Activated naive CD4-positive, alpha-beta T cell treated with anti-CD3 and anti-CD28 coated beads, Interleukin-2, amount 10 ng/mL, durations not matched to agents 7 days and 5 days (primary cell): Measurements from ENCODE around the gene AFAP1.
A peak's percentile ranks its signal among the peaks of the same experiment; 100 is the strongest.

Experiments
- CTCF ChIA-PET: fragments of 350-600 bp; sonication (Branson Sonifier 250); formaldehyde crosslinking; loops from one replicate; lab custom pipeline; 2021; ENCODE audit warnings: antibody characterized with exemption; lab: Charles Lee
- DNase-seq: peaks from one replicate; pipeline ENCODE4 v3.0.0-alpha.2; 2020
- H3K27ac Mint-ChIP-seq: one replicate; pipeline ENCODE4 v1.8.0; 2021; ENCODE audit warnings: mild to moderate bottlenecking, moderate library complexity, mixed read lengths
- H3K27me3 Mint-ChIP-seq: one replicate; pipeline ENCODE4 v1.8.0; 2021; ENCODE audit warnings: mild to moderate bottlenecking, mixed read lengths
- H3K36me3 Mint-ChIP-seq: one replicate; pipeline ENCODE4 v1.8.0; 2021; ENCODE audit warnings: mixed read lengths
- H3K4me1 Mint-ChIP-seq: one replicate; pipeline ENCODE4 v1.8.0; 2021; ENCODE audit warnings: mixed read lengths
- H3K4me3 Mint-ChIP-seq: one replicate; pipeline ENCODE4 v1.8.0; 2021; ENCODE audit warnings: mild to moderate bottlenecking, moderate library complexity, mixed read lengths
- H3K9me3 Mint-ChIP-seq: one replicate; pipeline ENCODE4 v1.8.0; 2021; ENCODE audit warnings: mixed read lengths

AFAP1 gene

GRCh38 chr4:7976634-7977033 is 37.0 kb upstream of the AFAP1 start:
- Mint-ChIP-seq H3K27ac (no peak overlapping the region), H3K9me3 (no peaks in the 10 kb centered on the region), H3K27me3 (no peaks in the 10 kb centered on the region), H3K36me3 (peaks cover 4% of the 10 kb centered on the region), H3K4me3 (no peak overlapping the region), H3K4me1 (peaks cover 14% of the 10 kb centered on the region)
- no peak for DNase-seq
- CTCF ChIA-PET, result no interaction called here

- no peak overlapping the region for H3K4me3 Mint-ChIP-seq
- peaks cover 4% of the 10 kb centered on the region for H3K36me3 Mint-ChIP-seq
- CTCF ChIA-PET, result interaction anchor here (1.4 kb wide), 1 partner anchor 172 kb away, joined by 3 read pairs; no protein-coding TSS in a partner anchor
- no peaks in the 10 kb centered on the region for H3K27me3 Mint-ChIP-seq
- H3K4me1 Mint-ChIP-seq, result peaks cover 20% of the 10 kb centered on the region
- no peaks in the 10 kb centered on the region for H3K9me3 Mint-ChIP-seq
- no peak overlapping the region for H3K27ac Mint-ChIP-seq
- DNase-seq, result no peak
Observed at GRCh38 chr4:7976025-7976424, 36.4 kb upstream of the AFAP1 start.

GRCh38 chr4:7974425-7974824 is 34.8 kb upstream of the AFAP1 start:
- no peak for DNase-seq
- CTCF ChIA-PET, result interaction anchor here (1.0 kb wide), 1 partner anchor 170 kb away, joined by 3 read pairs; no protein-coding TSS in a partner anchor
- H3K36me3 Mint-ChIP-seq, result peaks cover 9% of the 10 kb centered on the region
- H3K27ac Mint-ChIP-seq, result no peak overlapping the region
- peaks cover 31% of the 10 kb centered on the region for H3K4me1 Mint-ChIP-seq
- no peak overlapping the region for H3K4me3 Mint-ChIP-seq
- H3K9me3 Mint-ChIP-seq, result no peaks in the 10 kb centered on the region
- H3K27me3 Mint-ChIP-seq, result no peaks in the 10 kb centered on the region

GRCh38 chr4:7973545-7973981 is 33.9 kb upstream of the AFAP1 start:
- Mint-ChIP-seq H3K4me1 (peaks cover 38% of the 10 kb centered on the region), H3K9me3 (no peaks in the 10 kb centered on the region), H3K27ac (no peak overlapping the region), H3K36me3 (peaks cover 9% of the 10 kb centered on the region), H3K27me3 (no peaks in the 10 kb centered on the region), H3K4me3 (no peak overlapping the region)
- DNase-seq, result no peak
- CTCF ChIA-PET, result interaction anchor here (0.8 to 1.0 kb wide), 2 partner anchors 9 to 169 kb away, joined by 3 read pairs; no protein-coding TSS in a partner anchor

GRCh38 chr4:7971881-7972500 is 32.3 kb upstream of the AFAP1 start:
- no peaks in the 10 kb centered on the region for H3K9me3 Mint-ChIP-seq
- H3K27ac Mint-ChIP-seq, result peak overlapping the region; percentile 74
- no peak for DNase-seq
- peaks cover 1% of the 10 kb centered on the region for H3K27me3 Mint-ChIP-seq
- peak overlapping the region; percentile 91 for H3K4me3 Mint-ChIP-seq
- H3K4me1 Mint-ChIP-seq, result peaks cover 50% of the 10 kb centered on the region
- peaks cover 9% of the 10 kb centered on the region for H3K36me3 Mint-ChIP-seq
- CTCF ChIA-PET, result interaction anchor here (0.5 to 5.1 kb wide), 3 partner anchors 15 to 222 kb away, joined by 3 to 30 read pairs (median 4); no protein-coding TSS in a partner anchor

- Mint-ChIP-seq H3K4me1 (peaks cover 50% of the 10 kb centered on the region), H3K27me3 (peaks cover 4% of the 10 kb centered on the region), H3K36me3 (peaks cover 9% of the 10 kb centered on the region), H3K4me3 (peak overlapping the region; percentile 91), H3K9me3 (no peaks in the 10 kb centered on the region), H3K27ac (peak overlapping the region; percentile 94)
- CTCF ChIA-PET, result interaction anchor here (1.0 to 5.1 kb wide), 2 partner anchors 16 to 168 kb away, joined by 4 to 30 read pairs; no protein-coding TSS in a partner anchor
- DNase-seq, result no peak
Observed at GRCh38 chr4:7971159-7971631, 31.5 kb upstream of the AFAP1 start.

- CTCF ChIA-PET, result interaction anchor here (1.1 to 5.1 kb wide), 2 partner anchors 41 to 167 kb away, joined by 3 to 30 read pairs; no protein-coding TSS in a partner anchor
- DNase-seq, result no peak
- H3K27ac Mint-ChIP-seq, result peak overlapping the region; percentile 94
- peaks cover 4% of the 10 kb centered on the region for H3K27me3 Mint-ChIP-seq
- H3K4me3 Mint-ChIP-seq, result peak overlapping the region; percentile 91
- H3K36me3 Mint-ChIP-seq, result peaks cover 9% of the 10 kb centered on the region
- H3K4me1 Mint-ChIP-seq, result peaks cover 56% of the 10 kb centered on the region
- H3K9me3 Mint-ChIP-seq, result no peaks in the 10 kb centered on the region
Observed at GRCh38 chr4:7970361-7970946, 30.8 kb upstream of the AFAP1 start.

- Mint-ChIP-seq H3K27ac (peak overlapping the region; percentile 84), H3K4me3 (peak overlapping the region; percentile 15)
Observed at GRCh38 chr4:7968262-7968896, 28.7 kb upstream of the AFAP1 start.

GRCh38 chr4:7967501-7968261 is 28.0 kb upstream of the AFAP1 start:
- no peak for DNase-seq
- Mint-ChIP-seq H3K36me3 (peaks cover 8% of the 10 kb centered on the region), H3K4me1 (peaks cover 80% of the 10 kb centered on the region), H3K27me3 (peaks cover 12% of the 10 kb centered on the region), H3K27ac (no peak overlapping the region), H3K9me3 (no peaks in the 10 kb centered on the region), H3K4me3 (no peak overlapping the region)
- CTCF ChIA-PET, result interaction anchor here (0.7 to 5.1 kb wide), 6 partner anchors 19 to 164 kb away, joined by 3 to 30 read pairs (median 4); no protein-coding TSS in a partner anchor

More at GRCh38 chr4:7968262-7968896, 28.7 kb upstream of the AFAP1 start:
- H3K27me3 Mint-ChIP-seq, result peaks cover 5% of the 10 kb centered on the region
- peaks cover 77% of the 10 kb centered on the region for H3K4me1 Mint-ChIP-seq
- DNase-seq, result no peak
- CTCF ChIA-PET, result interaction anchor here (0.7 to 5.1 kb wide), 5 partner anchors 18 to 165 kb away, joined by 3 to 30 read pairs (median 6); no protein-coding TSS in a partner anchor
- no peaks in the 10 kb centered on the region for H3K9me3 Mint-ChIP-seq
- peaks cover 8% of the 10 kb centered on the region for H3K36me3 Mint-ChIP-seq

GRCh38 chr4:7967063-7967440 is 27.4 kb upstream of the AFAP1 start:
- Mint-ChIP-seq H3K4me3 (no peak overlapping the region), H3K4me1 (peaks cover 76% of the 10 kb centered on the region), H3K9me3 (no peaks in the 10 kb centered on the region), H3K36me3 (peaks cover 6% of the 10 kb centered on the region), H3K27me3 (peaks cover 16% of the 10 kb centered on the region), H3K27ac (no peak overlapping the region)
- no peak for DNase-seq
- CTCF ChIA-PET, result interaction anchor here (0.7 to 5.1 kb wide), 4 partner anchors 29 to 163 kb away, joined by 3 to 30 read pairs (median 8); no protein-coding TSS in a partner anchor

- H3K27ac Mint-ChIP-seq, result peak overlapping the region; percentile 65
- H3K9me3 Mint-ChIP-seq, result no peaks in the 10 kb centered on the region
- H3K4me3 Mint-ChIP-seq, result no peak overlapping the region
- CTCF ChIA-PET, result interaction anchor here (2.5 to 5.1 kb wide), 3 partner anchors 28 to 163 kb away, joined by 9 to 30 read pairs (median 20); no protein-coding TSS in a partner anchor
- DNase-seq, result no peak
- peaks cover 16% of the 10 kb centered on the region for H3K27me3 Mint-ChIP-seq
- H3K4me1 Mint-ChIP-seq, result peaks cover 77% of the 10 kb centered on the region
- H3K36me3 Mint-ChIP-seq, result peaks cover 6% of the 10 kb centered on the region
Observed at GRCh38 chr4:7966281-7967062, 26.8 kb upstream of the AFAP1 start.

- H3K36me3 Mint-ChIP-seq, result peaks cover 3% of the 10 kb centered on the region
- CTCF ChIA-PET, result interaction anchor here (0.8 to 3.4 kb wide), 7 partner anchors 8 to 161 kb away, joined by 3 to 20 read pairs (median 4); partner anchors contain the start of gene AFAP1
- peak; percentile 46 for DNase-seq
- H3K27me3 Mint-ChIP-seq, result peaks cover 16% of the 10 kb centered on the region
- no peak overlapping the region for H3K4me3 Mint-ChIP-seq
- peak overlapping the region; percentile 69 for H3K27ac Mint-ChIP-seq
- H3K9me3 Mint-ChIP-seq, result no peaks in the 10 kb centered on the region
- H3K4me1 Mint-ChIP-seq, result peaks cover 79% of the 10 kb centered on the region
Observed at GRCh38 chr4:7964890-7965662, 25.4 kb upstream of the AFAP1 start.
